H9 (cell line): ENCODE data around the gene TFAM. TPM values are rescaled to one million over a fixed set of nuclear protein-coding genes. Genes with fewer than 3 reads are reported as not detected.

Experiments
- DNase-seq: peaks from one replicate; pipeline ENCODE4 v3.0.0-alpha.2; 2017
- H2AFZ ChIP-seq: one replicate; pipeline ENCODE4 v1.6.1; 2013; ENCODE audit warnings: mild to moderate bottlenecking, low read length, control low read depth, moderate library complexity
- H2AK5ac ChIP-seq: 2 replicates; pipeline ENCODE4 v1.6.1; 2013; ENCODE audit warnings: low read length, control low read depth, mixed read lengths; ENCODE audit not compliant: insufficient read length
- H2BK120ac ChIP-seq: one replicate; pipeline ENCODE4 v1.6.1; 2013; ENCODE audit warnings: low read depth, mild to moderate bottlenecking, low read length, control low read depth, inconsistent platforms; ENCODE audit not compliant: poor library complexity, severe bottlenecking
- H2BK12ac ChIP-seq: 2 replicates; pipeline ENCODE4 v1.6.1; 2013; ENCODE audit warnings: low read length, control low read depth, mixed read lengths, low read depth; ENCODE audit not compliant: insufficient read length
- H2BK15ac ChIP-seq: 2 replicates; pipeline ENCODE4 v1.6.1; 2013; ENCODE audit warnings: low read depth, low read length, control low read depth
- H2BK20ac ChIP-seq: one replicate; pipeline ENCODE4 v1.6.1; 2013; ENCODE audit warnings: low read depth, mild to moderate bottlenecking, low read length, control low read depth, inconsistent platforms; ENCODE audit not compliant: poor library complexity, severe bottlenecking
- H2BK5ac ChIP-seq: 2 replicates; pipeline ENCODE4 v1.6.1; 2013; ENCODE audit warnings: low read length, control low read depth, mixed read lengths; ENCODE audit not compliant: insufficient read length
- H3K14ac ChIP-seq: 2 replicates; pipeline ENCODE4 v1.6.1; 2013; ENCODE audit warnings: low read length, control low read depth; ENCODE audit not compliant: insufficient read depth
- H3K18ac ChIP-seq: 2 replicates; pipeline ENCODE4 v1.6.1; 2013; ENCODE audit warnings: low read depth, mild to moderate bottlenecking, mixed read lengths, low read length, control low read depth; ENCODE audit not compliant: insufficient read length
- H3K23ac ChIP-seq: 2 replicates; pipeline ENCODE4 v1.6.1; 2013; ENCODE audit warnings: low read length, control low read depth, mixed read lengths, low read depth; ENCODE audit not compliant: insufficient read length
- H3K23me2 ChIP-seq: 2 replicates; pipeline ENCODE4 v1.6.1; 2013; ENCODE audit warnings: low read depth, mild to moderate bottlenecking, mixed read lengths, low read length, control low read depth; ENCODE audit not compliant: insufficient read length, poor library complexity, severe bottlenecking
- H3K27ac ChIP-seq: 2 replicates; pipeline ENCODE4 v1.5.1; 2013; ENCODE audit warnings: low read length, control low read depth, mixed read lengths, low read depth; ENCODE audit not compliant: insufficient read length
- H3K27me3 ChIP-seq: 2 replicates; pipeline ENCODE4 v1.6.1; 2013; ENCODE audit warnings: low read length, control low read depth, inconsistent platforms; ENCODE audit not compliant: insufficient read depth
- H3K4ac ChIP-seq: 2 replicates; pipeline ENCODE4 v1.6.1; 2013; ENCODE audit warnings: low read depth, mild to moderate bottlenecking, control low read depth, inconsistent platforms, low read length, moderate library complexity
- H3K4me1 ChIP-seq: 2 replicates; pipeline ENCODE4 v1.6.1; 2013; ENCODE audit warnings: low read length, control low read depth, inconsistent platforms; ENCODE audit not compliant: insufficient read depth
- H3K4me2 ChIP-seq: 2 replicates; pipeline ENCODE4 v1.6.1; 2013; ENCODE audit warnings: low read length, control low read depth, mixed read lengths; ENCODE audit not compliant: insufficient read length, insufficient read depth
- H3K56ac ChIP-seq: 2 replicates; pipeline ENCODE4 v1.6.1; 2013; ENCODE audit warnings: low read depth, mild to moderate bottlenecking, mixed read lengths, low read length, control low read depth; ENCODE audit not compliant: insufficient read length
- H3K79me1 ChIP-seq: 2 replicates; pipeline ENCODE4 v1.6.1; 2013; ENCODE audit warnings: low read depth, mild to moderate bottlenecking, moderate library complexity, low read length, control low read depth, inconsistent platforms; ENCODE audit not compliant: insufficient read depth, poor library complexity, severe bottlenecking
- H3K79me2 ChIP-seq: 2 replicates; pipeline ENCODE4 v1.6.1; 2013; ENCODE audit warnings: low read length, control low read depth, inconsistent platforms; ENCODE audit not compliant: insufficient read depth
- H3K9ac ChIP-seq: 2 replicates; pipeline ENCODE4 v1.6.1; 2013; ENCODE audit warnings: low read length, control low read depth, mixed read lengths; ENCODE audit not compliant: insufficient read length; ENCODE audit errors: extremely low read depth
- H3K9me3 ChIP-seq: one replicate; pipeline ENCODE4 v1.6.1; 2013; ENCODE audit warnings: low read depth, low read length, inconsistent platforms; ENCODE audit not compliant: control insufficient read depth
- H3T11ph ChIP-seq: one replicate; pipeline ENCODE4 v1.6.1; 2013; ENCODE audit warnings: mild to moderate bottlenecking, low read length, control low read depth, inconsistent platforms
- H4K20me1 ChIP-seq: one replicate; pipeline ENCODE4 v1.6.1; 2013; ENCODE audit not compliant: control insufficient read depth, insufficient read length, insufficient read depth
- H4K5ac ChIP-seq: 2 replicates; pipeline ENCODE4 v1.6.1; 2013; ENCODE audit warnings: low read depth, mild to moderate bottlenecking, mixed read lengths, low read length, control low read depth; ENCODE audit not compliant: insufficient read length
- H4K8ac ChIP-seq: replicated peaks from 2 replicates; pipeline ENCODE4 v1.6.1; 2013; ENCODE audit warnings: low read length, control low read depth, mixed read lengths, low read depth; ENCODE audit not compliant: insufficient read length
- H4K91ac ChIP-seq: 2 replicates; pipeline ENCODE4 v1.6.1; 2013; ENCODE audit warnings: low read depth, mild to moderate bottlenecking, moderate library complexity, mixed read lengths, low read length, control low read depth; ENCODE audit not compliant: insufficient read length
- H3K27ac Mint-ChIP-seq, 3 experiments: 2 replicates in 2 of 3; 3 replicates in 1 of 3; pipeline ENCODE4 v1.8.0; 2020 to 2021; ENCODE audit warnings: mixed read lengths in 3 of 3, mild to moderate bottlenecking in 1 of 3, moderate library complexity in 1 of 3
- H3K27me3 Mint-ChIP-seq: 2 replicates; pipeline ENCODE4 v1.8.0; 2021; ENCODE audit warnings: low read depth, mild to moderate bottlenecking, moderate library complexity, mixed read lengths
- H3K36me3 Mint-ChIP-seq, 3 experiments: 2 replicates in 2 of 3; 3 replicates in 1 of 3; pipeline ENCODE4 v1.8.0; 2020 to 2021; ENCODE audit warnings: low read depth in 3 of 3, mixed read lengths in 3 of 3; ENCODE audit not compliant: insufficient read depth in 1 of 3
- H3K4me1 Mint-ChIP-seq, 2 experiments: 2 replicates each; pipeline ENCODE4 v1.8.0; 2020; ENCODE audit warnings: mixed read lengths in 2 of 2
- H3K4me3 Mint-ChIP-seq, 2 experiments: 2 replicates in 1 of 2; 3 replicates in 1 of 2; pipeline ENCODE4 v1.8.0; 2020 to 2021; ENCODE audit warnings: mild to moderate bottlenecking in 2 of 2, mixed read lengths in 2 of 2, moderate library complexity in 1 of 2
- H3K9me3 Mint-ChIP-seq, 2 experiments: 2 replicates in 1 of 2; 3 replicates in 1 of 2; pipeline ENCODE4 v1.8.0; 2020; ENCODE audit warnings: mild to moderate bottlenecking in 2 of 2, mixed read lengths in 2 of 2, moderate library complexity in 1 of 2
- WGBS: extraction: QIAGEN DNeasy Blood & Tissue Kit; methylation state at CpG from one replicate; pipeline ENCODE4 v1.1.7; 2013; ENCODE audit warnings: missing lambda C conversion rate, low lambda C conversion rate, mixed read lengths; ENCODE audit not compliant: insufficient read length; ENCODE audit errors: extremely low coverage; 5-methylcytosine and 5-hydroxymethylcytosine counted together
- total RNA-seq: library from RNA; stranded (reverse); gene quantifications from 2 replicates; pipeline ENCODE4 v1.2.1, GENCODE V29; 2021
- TF ChIP-seq, protein P1 (sequence below): fragments of 200-600 bp; sonication (generic); conservative IDR thresholded peaks from 3 replicates; pipeline ENCODE4 v1.8.0; 2021; ENCODE audit warnings: antibody characterized with exemption, mild to moderate bottlenecking

Gene TFAM
- total RNA-seq, 1 experiment from 2014 or later, result 144 TPM

DNA sequence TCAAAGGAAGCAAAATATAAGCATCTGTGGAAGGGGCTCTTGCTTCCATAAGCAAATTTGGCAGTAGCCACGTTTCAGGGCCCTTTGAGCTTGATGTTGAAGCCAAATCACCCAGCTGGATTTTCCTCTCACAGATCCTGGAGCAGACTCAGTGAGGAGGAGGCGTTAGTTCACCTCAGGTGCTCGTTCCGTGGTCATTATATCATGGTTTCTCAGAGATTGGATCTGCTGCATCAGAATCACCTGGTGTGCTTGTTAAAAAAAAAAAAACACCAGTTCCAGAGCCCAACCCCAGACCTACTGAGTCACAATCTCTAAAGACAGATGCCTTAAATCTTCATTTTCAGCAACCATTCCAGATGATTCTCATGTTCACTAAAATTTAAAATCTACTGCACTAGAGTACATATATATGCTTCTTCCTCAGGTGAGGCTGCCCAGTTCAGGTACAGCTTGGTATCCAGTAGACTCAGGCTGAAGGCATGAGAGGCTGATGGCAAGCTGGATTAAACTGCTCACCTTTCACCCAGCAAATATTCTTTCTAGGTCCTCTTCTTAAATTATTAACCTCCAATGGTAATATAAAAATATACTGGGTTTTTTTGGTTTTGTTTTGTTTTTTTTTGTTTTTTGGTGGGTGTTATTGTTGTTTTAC lies 24.9 kb downstream of the TFAM start:
- H2AK5ac ChIP-seq, result no peak overlapping the region
- H3K23ac ChIP-seq, result no peak overlapping the region
- H3K56ac ChIP-seq, result no peak overlapping the region
- H3K18ac ChIP-seq, result no peak overlapping the region
- no peak overlapping the region for H3K9ac ChIP-seq
- H2BK15ac ChIP-seq, result no peak overlapping the region
- H4K91ac ChIP-seq, result no peak overlapping the region
- no peak overlapping the region for H3K4ac ChIP-seq
- H4K20me1 ChIP-seq, result no peaks in the 10 kb centered on the region
- H3K9me3 ChIP-seq, result no peaks in the 10 kb centered on the region
- H4K5ac ChIP-seq, result no peak overlapping the region
- H2BK12ac ChIP-seq, result no peak overlapping the region
- H3K27me3 ChIP-seq, result no peaks in the 10 kb centered on the region
- no peak overlapping the region for H3K27ac ChIP-seq
- no peak overlapping the region for H2AFZ ChIP-seq
- H3K4me2 ChIP-seq, result no peak overlapping the region
- H2BK120ac ChIP-seq, result no peak overlapping the region
- Mint-ChIP-seq H3K36me3 (no peaks in the 10 kb centered on the region), H3K27ac (no peak overlapping the region), H3K27me3 (peaks cover 1% of the 10 kb centered on the region; the same call in 1 of the 2 replicates), H3K4me3 (no peak overlapping the region), H3K9me3 (no peaks in the 10 kb centered on the region; a peak in 1 of 5 replicates), H3K4me1 (peaks cover 7 to 11% of the 10 kb centered on the region in 2 experiments)
- no peak overlapping the region for H2BK20ac ChIP-seq
- TF ChIP-seq, protein P1, sequence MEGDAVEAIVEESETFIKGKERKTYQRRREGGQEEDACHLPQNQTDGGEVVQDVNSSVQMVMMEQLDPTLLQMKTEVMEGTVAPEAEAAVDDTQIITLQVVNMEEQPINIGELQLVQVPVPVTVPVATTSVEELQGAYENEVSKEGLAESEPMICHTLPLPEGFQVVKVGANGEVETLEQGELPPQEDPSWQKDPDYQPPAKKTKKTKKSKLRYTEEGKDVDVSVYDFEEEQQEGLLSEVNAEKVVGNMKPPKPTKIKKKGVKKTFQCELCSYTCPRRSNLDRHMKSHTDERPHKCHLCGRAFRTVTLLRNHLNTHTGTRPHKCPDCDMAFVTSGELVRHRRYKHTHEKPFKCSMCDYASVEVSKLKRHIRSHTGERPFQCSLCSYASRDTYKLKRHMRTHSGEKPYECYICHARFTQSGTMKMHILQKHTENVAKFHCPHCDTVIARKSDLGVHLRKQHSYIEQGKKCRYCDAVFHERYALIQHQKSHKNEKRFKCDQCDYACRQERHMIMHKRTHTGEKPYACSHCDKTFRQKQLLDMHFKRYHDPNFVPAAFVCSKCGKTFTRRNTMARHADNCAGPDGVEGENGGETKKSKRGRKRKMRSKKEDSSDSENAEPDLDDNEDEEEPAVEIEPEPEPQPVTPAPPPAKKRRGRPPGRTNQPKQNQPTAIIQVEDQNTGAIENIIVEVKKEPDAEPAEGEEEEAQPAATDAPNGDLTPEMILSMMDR, result no peak
- no peak overlapping the region for H3T11ph ChIP-seq
- no peaks in the 10 kb centered on the region for H3K79me1 ChIP-seq
- H3K4me1 ChIP-seq, result no peaks in the 10 kb centered on the region
- H3K79me2 ChIP-seq, result no peaks in the 10 kb centered on the region
- H3K23me2 ChIP-seq, result no peaks in the 10 kb centered on the region
- no peak overlapping the region for H4K8ac ChIP-seq
- WGBS, result no CpG with 5 or more reads among the region's 4 CpGs
- no peak overlapping the region for H2BK5ac ChIP-seq
- H3K14ac ChIP-seq, result no peak overlapping the region
- DNase-seq, result no peak
